ENCODE measurements around the gene BRD4. TPM values are rescaled to one million over a fixed set of nuclear protein-coding genes. Genes with fewer than 3 reads are reported as not detected.

The BRD4 gene
- total RNA-seq, 1 experiment from 2014 or later: 144 TPM

GRCh38 chr19:15358918-15359317, 26.6 kb upstream of the BRD4 start:
- WGBS (ENCODE audit: extremely low coverage, insufficient read length, low lambda C conversion rate): no CpG with 5 or more reads among the region's 3 CpGs

More at GRCh38 chr19:15358918-15359317, 26.6 kb upstream of the BRD4 start:
- no peak overlapping the region for H3K23ac ChIP-seq (ENCODE audit: insufficient read length, low read depth, low read length)
- H2BK120ac ChIP-seq (ENCODE audit: low read depth, low read length, poor library complexity, severe bottlenecking): no peak overlapping the region
- DNase-seq: no peak
- H4K20me1 ChIP-seq (ENCODE audit: control insufficient read depth, insufficient read depth, insufficient read length): no peaks in the 10 kb centered on the region
- H2BK5ac ChIP-seq (ENCODE audit: insufficient read length, low read length): no peak overlapping the region
- no peak overlapping the region for H3K4me3 Mint-ChIP-seq
- no peak overlapping the region for H3K18ac ChIP-seq (ENCODE audit: insufficient read length, low read depth, low read length)
- no peaks in the 10 kb centered on the region; the same call in 1 of the 2 replicates for H3K27me3 ChIP-seq (ENCODE audit: insufficient read depth, low read length)
- no peak overlapping the region for H3K4ac ChIP-seq (ENCODE audit: low read depth, low read length)
- H3K14ac ChIP-seq (ENCODE audit: insufficient read depth, low read length): no peak overlapping the region
- H3K4me1 ChIP-seq (ENCODE audit: insufficient read depth, low read length): no peaks in the 10 kb centered on the region
- no peaks in the 10 kb centered on the region for H3K79me1 ChIP-seq (ENCODE audit: insufficient read depth, low read depth, low read length, poor library complexity, severe bottlenecking)
- peaks cover 65 to 85% (median 78%) of the 10 kb centered on the region in 3 experiments for H3K36me3 Mint-ChIP-seq (ENCODE audit: insufficient read depth in 1 of 3, low read depth in 3 of 3)
- H3K9me3 ChIP-seq (ENCODE audit: control insufficient read depth, low read depth, low read length): no peaks in the 10 kb centered on the region
- H3K27ac Mint-ChIP-seq: no peak overlapping the region; a peak in 1 of 7 replicates
- H2BK20ac ChIP-seq (ENCODE audit: low read depth, low read length, poor library complexity, severe bottlenecking): no peak overlapping the region
- H4K8ac ChIP-seq (replicated peaks; ENCODE audit: insufficient read length, low read depth, low read length): no peak overlapping the region
- H3K4me1 Mint-ChIP-seq: no peaks in the 10 kb centered on the region
- no peaks in the 10 kb centered on the region for H3K23me2 ChIP-seq (ENCODE audit: insufficient read length, low read depth, low read length, poor library complexity, severe bottlenecking)
- H3T11ph ChIP-seq (ENCODE audit: low read length): no peak overlapping the region
- H2AFZ ChIP-seq (ENCODE audit: low read length): no peak overlapping the region
- no peak overlapping the region for H2BK15ac ChIP-seq (ENCODE audit: low read depth, low read length)
- no peak overlapping the region for H3K9ac ChIP-seq (ENCODE audit: extremely low read depth, insufficient read length, low read length)
- H3K27ac ChIP-seq (ENCODE audit: insufficient read length, low read depth, low read length): no peak overlapping the region
- H3K9me3 Mint-ChIP-seq: peaks cover 4 to 14% of the 10 kb centered on the region in 2 experiments
- no peak overlapping the region for H3K4me2 ChIP-seq (ENCODE audit: insufficient read depth, insufficient read length, low read length)
- H4K91ac ChIP-seq (ENCODE audit: insufficient read length, low read depth, low read length): no peak overlapping the region
- H3K56ac ChIP-seq (ENCODE audit: insufficient read length, low read depth, low read length): no peak overlapping the region
- no peak overlapping the region for H2BK12ac ChIP-seq (ENCODE audit: insufficient read length, low read depth, low read length)
- H4K5ac ChIP-seq (ENCODE audit: insufficient read length, low read depth, low read length): no peak overlapping the region
- H3K79me2 ChIP-seq (ENCODE audit: insufficient read depth, low read length): no peaks in the 10 kb centered on the region
- no peak overlapping the region for H2AK5ac ChIP-seq (ENCODE audit: insufficient read length, low read length)
- TF ChIP-seq CTCF (conservative IDR thresholded peaks at IDR 0.05): no peak
- peaks cover 2% of the 10 kb centered on the region; the same call in 1 of the 2 replicates for H3K27me3 Mint-ChIP-seq (ENCODE audit: low read depth)
